HG02943 (cell line): ENCODE data around the gene ANO8.

ENCODE experiments used
- ATAC-seq: cut with Tn5 transposase; IDR thresholded peaks from one replicate; pipeline ENCODE4 v1.9.1; 2021; ENCODE audit warnings: mild to moderate bottlenecking, low read depth, moderate library complexity; ENCODE audit not compliant: unreplicated experiment

Gene ANO8

GRCh38 chr19:17348700-17349099, 14.0 kb upstream of the ANO8 start:
- ATAC-seq: no peak

GRCh38 chr19:17347877-17348276, 13.2 kb upstream of the ANO8 start:
- ATAC-seq: no peak

GRCh38 chr19:17347361-17347760, 12.7 kb upstream of the ANO8 start:
- no peak for ATAC-seq

- no peak for ATAC-seq
Measured at GRCh38 chr19:17346109-17346671, 11.5 kb upstream of the ANO8 start.

- no peak for ATAC-seq
Measured at GRCh38 chr19:17341845-17342244, 7.2 kb upstream of the ANO8 start.

GRCh38 chr19:17341386-17341785, 6.7 kb upstream of the ANO8 start:
- no peak for ATAC-seq

- no peak for ATAC-seq
Measured at GRCh38 chr19:17340871-17341357, 6.3 kb upstream of the ANO8 start.

- ATAC-seq: no peak
Measured at GRCh38 chr19:17340302-17340870, 5.7 kb upstream of the ANO8 start.

GRCh38 chr19:17339088-17339741, 4.6 kb upstream of the ANO8 start:
- ATAC-seq: no peak

- ATAC-seq: no peak
Measured at GRCh38 chr19:17338433-17339078, 3.9 kb upstream of the ANO8 start.

GRCh38 chr19:17337675-17338432, 3.2 kb upstream of the ANO8 start:
- ATAC-seq: no peak

GRCh38 chr19:17336872-17337674, 2.4 kb upstream of the ANO8 start, which contains the start of gene GTPBP3:
GTPBP3 (plus strand) TSS chr19:17337553; CDS start chr19:17337612, 59 bp downstream.
- ATAC-seq: peak; percentile 70

- ATAC-seq: no peak
Measured at GRCh38 chr19:17335575-17335974, 920 bp upstream of the ANO8 start.

- ATAC-seq: no peak
Measured at GRCh38 chr19:17333611-17334413, 843 bp downstream of the ANO8 start.

GRCh38 chr19:17332677-17333581, 1.7 kb downstream of the ANO8 start:
- ATAC-seq: no peak

- no peak for ATAC-seq
Measured at GRCh38 chr19:17332360-17332676, 2.3 kb downstream of the ANO8 start.

GRCh38 chr19:17331045-17331558, 3.6 kb downstream of the ANO8 start:
- ATAC-seq: no peak
